Adipocyte (in vitro differentiated cells): Measurements from ENCODE around the gene PIK3CB.
"Not testable (repeated sequence)": the region's sequence is repeated elsewhere in the genome, so short reads cannot be mapped to it uniquely, and the experiment has no call there.

Source experiments
- DNase-seq: peaks from one replicate; pipeline ENCODE4 v3.0.0-alpha.2; 2015; ENCODE audit warnings: low read depth
- H3K27me3 ChIP-seq: replicated peaks from 2 replicates; pipeline ENCODE4 v1.7.0; 2013; ENCODE audit warnings: mild to moderate bottlenecking, low read length, moderate library complexity; ENCODE audit not compliant: control insufficient read depth, insufficient read depth
- H3K36me3 ChIP-seq: 2 replicates; pipeline ENCODE4 v1.7.0; 2013; ENCODE audit warnings: low read length, mild to moderate bottlenecking, moderate library complexity; ENCODE audit not compliant: control insufficient read depth, insufficient read depth, severe bottlenecking
- H3K4me1 ChIP-seq: 2 replicates; pipeline ENCODE4 v1.7.0; 2013; ENCODE audit warnings: mild to moderate bottlenecking, low read length, moderate library complexity; ENCODE audit not compliant: control insufficient read depth, insufficient read depth
- H3K4me3 ChIP-seq: 2 replicates; pipeline ENCODE4 v1.7.0; 2013; ENCODE audit warnings: mild to moderate bottlenecking, low read length, moderate library complexity
- H3K9ac ChIP-seq: 2 replicates; pipeline ENCODE4 v1.7.0; 2013; ENCODE audit warnings: mild to moderate bottlenecking, low read length, moderate library complexity
- H3K9me3 ChIP-seq: 2 replicates; pipeline ENCODE4 v1.7.0; 2013; ENCODE audit warnings: mild to moderate bottlenecking, low read length, moderate library complexity; ENCODE audit not compliant: control insufficient read depth

The PIK3CB gene

DNA sequence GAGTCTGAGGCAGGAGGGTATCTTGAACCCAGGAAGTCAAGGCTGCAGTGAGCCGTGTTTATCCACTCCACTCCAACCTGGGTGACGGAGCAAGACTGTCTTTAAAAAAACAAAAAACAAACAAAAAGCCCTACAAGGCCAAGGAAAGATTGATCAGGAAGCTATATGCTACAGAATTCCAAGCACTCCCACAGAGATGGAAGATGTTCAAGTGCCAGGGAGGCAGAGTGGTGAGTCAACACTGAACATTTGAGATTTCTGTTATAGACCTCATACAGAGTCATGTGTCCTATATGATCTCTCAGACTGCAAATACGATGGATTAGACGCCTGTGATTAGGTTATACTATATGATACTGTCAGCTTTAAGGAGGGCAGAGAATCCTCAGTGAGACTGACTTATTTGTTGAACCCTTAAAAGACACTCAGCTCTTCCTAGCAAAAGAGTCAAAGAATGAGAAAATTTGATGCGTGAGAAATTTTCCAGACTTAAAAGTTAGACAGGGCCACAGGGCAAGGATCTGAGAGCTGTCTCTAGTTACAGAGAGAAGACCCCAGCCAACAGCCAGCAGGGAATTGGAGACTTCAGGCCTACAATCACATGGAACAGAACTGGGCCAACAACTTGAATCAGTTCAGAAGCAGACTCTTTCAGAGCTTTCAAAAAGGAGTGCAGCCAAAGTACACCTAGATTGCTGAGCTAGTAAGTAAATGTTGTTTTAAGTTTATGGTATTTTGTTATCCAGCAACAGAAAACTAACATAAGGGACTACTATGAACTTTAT is 107.6 kb downstream of the PIK3CB start:
- DNase-seq, result peak; percentile 19
- Histone ChIP-seq H3K9me3 (no peaks in the 10 kb centered on the region), H3K9ac (no peak overlapping the region), H3K27me3 (no peaks in the 10 kb centered on the region), H3K36me3 (no peaks in the 10 kb centered on the region), H3K4me3 (no peak overlapping the region), H3K4me1 (no peaks in the 10 kb centered on the region)

GRCh38 chr3:138726042-138726441 is 108.7 kb downstream of the PIK3CB start:
- not testable (repeated sequence) for H3K9ac ChIP-seq, H3K36me3 ChIP-seq, H3K9me3 ChIP-seq, H3K4me1 ChIP-seq, DNase-seq, H3K4me3 ChIP-seq, H3K27me3 ChIP-seq

GRCh38 chr3:138725116-138725515 is 109.6 kb downstream of the PIK3CB start:
- Histone ChIP-seq H3K9me3 (no peaks in the 10 kb centered on the region), H3K27me3 (no peaks in the 10 kb centered on the region), H3K36me3 (no peaks in the 10 kb centered on the region), H3K9ac (no peak overlapping the region), H3K4me3 (no peak overlapping the region), H3K4me1 (no peaks in the 10 kb centered on the region)
- no peak for DNase-seq

GRCh38 chr3:138724443-138724842 is 110.3 kb downstream of the PIK3CB start:
- no peaks in the 10 kb centered on the region for H3K27me3 ChIP-seq
- DNase-seq, result no peak
- no peaks in the 10 kb centered on the region for H3K4me1 ChIP-seq

DNA sequence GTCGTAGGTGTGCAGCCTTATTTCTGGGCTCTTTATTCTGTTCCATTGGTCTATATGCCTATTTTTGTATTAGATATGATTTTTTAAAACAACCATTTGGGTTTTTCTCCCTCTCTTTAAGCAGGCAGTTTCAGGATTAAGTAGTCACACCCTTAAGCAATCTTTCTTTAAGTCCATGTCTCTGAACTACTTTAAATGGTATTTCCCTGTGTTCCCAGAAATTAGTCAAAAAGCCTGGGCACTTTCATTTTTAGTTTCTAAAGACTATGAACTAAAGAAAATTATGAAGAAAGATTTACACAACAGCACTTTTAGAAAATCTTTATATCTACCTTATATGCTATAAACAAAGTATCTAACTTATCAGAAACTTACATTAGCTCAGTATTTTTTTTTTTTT is 115.9 kb downstream of the PIK3CB start:
- Histone ChIP-seq H3K9me3 (no peaks in the 10 kb centered on the region), H3K36me3 (peaks cover 6% of the 10 kb centered on the region), H3K9ac (no peak overlapping the region), H3K4me1 (no peaks in the 10 kb centered on the region), H3K27me3 (no peaks in the 10 kb centered on the region), H3K4me3 (no peak overlapping the region)
- DNase-seq, result no peak

More at GRCh38 chr3:138724443-138724842, 110.3 kb downstream of the PIK3CB start:
- Histone ChIP-seq H3K9me3 (no peaks in the 10 kb centered on the region), H3K9ac (no peak overlapping the region), H3K36me3 (no peaks in the 10 kb centered on the region), H3K4me3 (no peak overlapping the region)

DNA sequence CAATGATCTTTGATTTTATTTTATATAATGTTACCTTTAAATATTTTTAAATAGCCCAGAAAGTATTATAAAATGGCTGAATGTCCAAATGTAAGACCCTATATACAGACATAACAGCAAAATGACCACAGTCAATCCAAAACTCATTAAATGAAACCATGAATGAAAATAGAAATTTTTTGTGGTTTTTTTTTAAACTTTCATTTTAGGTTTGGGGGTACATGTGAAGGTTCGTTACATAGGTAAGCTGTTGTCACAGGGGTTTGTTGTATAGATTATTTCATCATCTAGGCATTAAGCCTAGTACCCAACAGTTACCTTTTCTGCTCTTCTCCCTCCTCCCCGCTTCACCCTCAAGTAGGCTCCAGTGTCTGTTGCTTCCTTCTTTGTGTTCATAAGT is 117.4 kb downstream of the PIK3CB start:
- Histone ChIP-seq H3K27me3 (no peaks in the 10 kb centered on the region), H3K4me3 (no peak overlapping the region), H3K4me1 (no peaks in the 10 kb centered on the region), H3K36me3 (peaks cover 6% of the 10 kb centered on the region), H3K9ac (no peak overlapping the region), H3K9me3 (no peaks in the 10 kb centered on the region)
- DNase-seq, result no peak

DNA sequence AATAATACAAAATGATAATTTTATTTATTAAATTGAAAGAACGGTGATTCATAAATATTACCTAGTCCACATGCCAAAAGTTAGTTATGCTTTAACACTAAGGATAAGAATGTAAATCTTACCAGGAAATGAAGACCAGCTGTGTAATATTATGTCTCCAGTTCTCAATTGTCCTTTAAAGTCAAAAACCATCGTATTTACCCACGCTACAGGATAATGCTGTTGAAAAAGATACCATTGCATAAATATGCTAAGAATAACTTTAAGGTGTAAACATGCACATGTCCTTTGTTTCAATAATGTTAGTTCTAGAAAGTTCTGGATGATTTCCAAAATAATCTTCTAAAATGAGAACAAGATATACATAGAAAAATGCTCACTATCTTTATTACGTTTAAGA is 122.6 kb downstream of the PIK3CB start:
- H3K9ac ChIP-seq, result no peak overlapping the region
- H3K4me1 ChIP-seq, result no peaks in the 10 kb centered on the region
- DNase-seq, result no peak
- H3K9me3 ChIP-seq, result no peaks in the 10 kb centered on the region
- H3K4me3 ChIP-seq, result no peak overlapping the region
- no peaks in the 10 kb centered on the region for H3K27me3 ChIP-seq
- H3K36me3 ChIP-seq, result peaks cover 6% of the 10 kb centered on the region

DNA sequence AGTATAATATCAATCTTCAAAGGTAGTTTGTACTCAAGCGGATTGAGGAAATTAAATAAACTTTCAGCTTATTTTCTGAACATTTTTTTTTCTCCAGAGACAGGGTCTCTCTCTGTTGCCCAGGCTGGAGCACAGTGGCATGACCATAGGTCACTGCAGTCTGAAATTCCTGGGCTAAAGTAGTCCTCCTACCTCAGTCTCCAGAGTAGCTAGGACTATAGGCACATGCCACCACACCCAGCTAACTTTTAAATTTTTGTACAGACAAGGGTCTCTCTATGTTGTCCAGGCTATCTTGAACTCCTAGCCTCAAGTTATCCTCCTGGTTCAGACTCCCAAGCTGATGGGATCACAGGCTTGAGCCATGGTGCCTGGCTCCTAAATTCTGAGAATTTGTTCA is 129.1 kb downstream of the PIK3CB start:
- DNase-seq, result no peak
- H3K4me3 ChIP-seq, result no peak overlapping the region
- H3K4me1 ChIP-seq, result peaks cover 7% of the 10 kb centered on the region
- no peaks in the 10 kb centered on the region for H3K9me3 ChIP-seq
- no peaks in the 10 kb centered on the region for H3K36me3 ChIP-seq
- no peaks in the 10 kb centered on the region for H3K27me3 ChIP-seq
- H3K9ac ChIP-seq, result no peak overlapping the region

GRCh38 chr3:138696666-138697370 is 137.9 kb downstream of the PIK3CB start:
- H3K4me1 ChIP-seq, result peaks cover 14% of the 10 kb centered on the region
- DNase-seq, result peak; percentile 17
- H3K9me3 ChIP-seq, result no peaks in the 10 kb centered on the region
- no peaks in the 10 kb centered on the region for H3K27me3 ChIP-seq
- no peaks in the 10 kb centered on the region for H3K36me3 ChIP-seq
- H3K4me3 ChIP-seq, result no peak overlapping the region
- no peak overlapping the region for H3K9ac ChIP-seq

DNA sequence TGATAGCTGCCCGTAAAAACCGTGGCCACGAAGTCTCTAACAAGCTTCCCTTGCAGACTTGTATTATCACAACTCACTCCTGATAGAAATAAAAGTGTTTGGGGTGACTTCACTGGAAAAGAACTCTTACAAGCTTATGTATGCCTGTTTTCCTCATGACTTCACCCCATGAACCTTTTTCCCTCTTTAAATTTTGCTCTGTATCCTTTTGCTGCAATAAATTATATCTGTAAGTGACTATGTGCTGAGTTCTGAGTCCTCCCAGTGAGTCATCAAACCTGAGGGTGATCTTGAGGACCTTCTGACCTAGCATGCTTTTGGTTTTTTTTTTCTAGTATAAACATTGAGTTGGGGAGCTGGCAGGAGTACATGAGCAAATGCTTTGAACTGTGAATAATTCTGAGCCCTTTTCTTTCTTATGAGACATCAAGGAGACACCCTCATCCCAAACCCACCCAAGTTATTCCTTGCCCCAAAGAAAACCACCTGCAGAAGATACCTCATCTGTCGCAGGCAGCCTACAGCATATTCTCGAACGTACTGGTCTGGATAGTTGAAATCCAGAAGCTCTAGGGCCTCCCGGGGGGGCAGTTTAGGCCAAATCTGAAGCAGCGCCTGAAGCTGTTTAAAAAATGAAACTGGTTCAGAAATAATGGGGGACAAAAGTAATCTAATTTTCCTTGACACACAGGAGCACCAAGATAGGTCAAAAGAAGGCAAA is 140.3 kb downstream of the PIK3CB start:
- Histone ChIP-seq H3K4me3 (no peak overlapping the region), H3K9ac (no peak overlapping the region), H3K36me3 (no peaks in the 10 kb centered on the region), H3K4me1 (peaks cover 14% of the 10 kb centered on the region), H3K27me3 (no peaks in the 10 kb centered on the region), H3K9me3 (no peaks in the 10 kb centered on the region)
- peak; percentile 70 for DNase-seq

DNA sequence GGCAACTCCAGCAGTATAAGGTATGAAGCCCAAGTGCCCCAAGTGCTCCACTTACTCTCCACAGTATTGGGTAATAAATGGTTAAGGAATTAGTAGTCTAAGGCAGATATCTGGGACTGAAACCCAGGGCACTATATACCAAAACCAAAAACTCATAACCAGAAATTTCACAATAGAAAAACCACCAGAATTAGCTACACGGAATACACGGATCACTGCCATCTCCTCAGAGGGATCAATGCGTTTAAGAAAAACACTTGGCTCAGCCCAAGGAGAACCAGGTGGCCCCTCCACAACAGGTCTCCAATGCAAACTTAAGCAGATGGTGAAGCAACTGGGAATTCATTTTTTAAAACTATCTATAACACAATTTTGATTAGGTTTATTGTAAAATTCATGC is 142.6 kb downstream of the PIK3CB start:
- no peaks in the 10 kb centered on the region for H3K9me3 ChIP-seq
- DNase-seq, result no peak
- H3K9ac ChIP-seq, result no peak overlapping the region
- H3K4me1 ChIP-seq, result peaks cover 18% of the 10 kb centered on the region
- H3K27me3 ChIP-seq, result no peaks in the 10 kb centered on the region
- H3K36me3 ChIP-seq, result no peaks in the 10 kb centered on the region
- H3K4me3 ChIP-seq, result no peak overlapping the region
